DND-41 (cell line): ENCODE measurements around the gene RFFL.

ENCODE experiments used
- ATAC-seq: fragments of 200-7000 bp; cut with Tn5 transposase; 3 replicates; pipeline ENCODE4 v1.9.1; 2021; ENCODE audit warnings: low read depth; ENCODE audit not compliant: insufficient read depth
- DNase-seq: peaks from one replicate; pipeline ENCODE4 v3.0.0-alpha.2; 2020
- H2AFZ ChIP-seq: 2 replicates; pipeline ENCODE4 v1.6.0; 2012; ENCODE audit warnings: low read depth, low read length
- H3K27ac ChIP-seq: 2 replicates; pipeline ENCODE4 v1.5.1; 2012; ENCODE audit warnings: low read length, inconsistent platforms
- H3K27me3 ChIP-seq: fragments of 200-600 bp; sonication (generic); 2 replicates; pipeline ENCODE4 v1.6.0; 2012; ENCODE audit warnings: low read length, mild to moderate bottlenecking, inconsistent platforms; ENCODE audit not compliant: insufficient read depth, poor library complexity
- H3K36me3 ChIP-seq: 2 replicates; pipeline ENCODE4 v1.5.1; 2012; ENCODE audit warnings: low read length, inconsistent platforms; ENCODE audit not compliant: insufficient read depth
- H3K4me1 ChIP-seq: 2 replicates; pipeline ENCODE4 v1.5.1; 2012; ENCODE audit warnings: mild to moderate bottlenecking, low read length; ENCODE audit not compliant: insufficient read depth
- H3K4me2 ChIP-seq: 2 replicates; pipeline ENCODE4 v1.6.0; 2012; ENCODE audit warnings: mild to moderate bottlenecking, moderate library complexity, low read length, inconsistent platforms; ENCODE audit not compliant: insufficient read depth
- H3K4me3 ChIP-seq, 2 experiments: fragments of 200-600 bp in 1 of 2; shearing (Covaris generic) in 1 of 2; 2 replicates each; pipeline ENCODE4 v1.5.1; 2012 to 2016; ENCODE audit warnings: inconsistent platforms in 2 of 2, low read length in 2 of 2, mild to moderate bottlenecking in 2 of 2, low read depth in 1 of 2, moderate library complexity in 1 of 2
- H3K79me2 ChIP-seq: 2 replicates; pipeline ENCODE4 v1.6.0; 2012; ENCODE audit warnings: low read length, inconsistent platforms; ENCODE audit not compliant: insufficient read depth
- H3K9ac ChIP-seq: 2 replicates; pipeline ENCODE4 v1.6.0; 2012; ENCODE audit warnings: low read depth, mild to moderate bottlenecking, inconsistent platforms, low read length, moderate library complexity
- H3K9me3 ChIP-seq: 2 replicates; pipeline ENCODE4 v1.5.1; 2012; ENCODE audit warnings: low read length, moderate library complexity, mild to moderate bottlenecking, inconsistent platforms; ENCODE audit not compliant: insufficient read depth, severe bottlenecking
- H4K20me1 ChIP-seq: 2 replicates; pipeline ENCODE4 v1.6.0; 2012; ENCODE audit warnings: low read length; ENCODE audit not compliant: insufficient read depth
- CTCF ChIP-seq: IDR thresholded peaks from 2 replicates; pipeline ENCODE4 v1.5.1; 2012; ENCODE audit warnings: borderline replicate concordance, low read length, moderate library complexity, mild to moderate bottlenecking; ENCODE audit not compliant: poor library complexity, severe bottlenecking; ENCODE audit errors: extremely low read depth
- EZH2 ChIP-seq: IDR thresholded peaks from 3 replicates; pipeline ENCODE4 v1.6.1; 2012; ENCODE audit warnings: borderline replicate concordance, low read depth, mild to moderate bottlenecking, moderate library complexity, low read length, inconsistent platforms; ENCODE audit not compliant: severe bottlenecking

Gene RFFL

GRCh38 chr17:35082073-35082657 lies 18.7 kb upstream of the RFFL start:
- Histone ChIP-seq H3K79me2 (peaks cover 24% of the 10 kb centered on the region), H3K9me3 (no peaks in the 10 kb centered on the region), H2AFZ (no peak overlapping the region), H3K4me2 (no peak overlapping the region), H3K9ac (no peak overlapping the region), H3K27me3 (no peaks in the 10 kb centered on the region), H3K36me3 (no peaks in the 10 kb centered on the region), H3K4me1 (peaks cover 11% of the 10 kb centered on the region), H3K4me3 (no peak overlapping the region), H3K27ac (no peak overlapping the region), H4K20me1 (no peaks in the 10 kb centered on the region)
- no peak for TF ChIP-seq CTCF
- no peak for TF ChIP-seq EZH2
- DNase-seq (no peak), ATAC-seq (no peak)

GRCh38 chr17:35081638-35082037 lies 18.1 kb upstream of the RFFL start:
- Histone ChIP-seq H3K36me3 (no peaks in the 10 kb centered on the region), H3K27me3 (no peaks in the 10 kb centered on the region), H3K4me3 (no peak overlapping the region), H4K20me1 (no peaks in the 10 kb centered on the region), H3K4me2 (no peak overlapping the region), H2AFZ (no peak overlapping the region), H3K4me1 (peaks cover 6% of the 10 kb centered on the region), H3K27ac (no peak overlapping the region), H3K79me2 (peaks cover 19% of the 10 kb centered on the region), H3K9me3 (no peaks in the 10 kb centered on the region), H3K9ac (no peak overlapping the region)
- ATAC-seq (no peak), DNase-seq (no peak)
- TF ChIP-seq CTCF (no peak), EZH2 (no peak)

- TF ChIP-seq EZH2 = no peak
- no peak for TF ChIP-seq CTCF
- no peaks in the 10 kb centered on the region for H3K9me3 ChIP-seq
- no peak overlapping the region for H3K4me2 ChIP-seq
- H3K4me1 ChIP-seq = peaks cover 6% of the 10 kb centered on the region
- no peak overlapping the region for H2AFZ ChIP-seq
- no peak for ATAC-seq
- no peaks in the 10 kb centered on the region for H3K36me3 ChIP-seq
- peak overlapping the region; percentile 24; the same call in 1 of the 2 replicates for H3K27ac ChIP-seq
- no peak overlapping the region for H3K9ac ChIP-seq
- peaks cover 11% of the 10 kb centered on the region for H3K79me2 ChIP-seq
- H3K27me3 ChIP-seq = no peaks in the 10 kb centered on the region
- no peaks in the 10 kb centered on the region for H4K20me1 ChIP-seq
- H3K4me3 ChIP-seq = no peak overlapping the region
- DNase-seq = no peak
Observed at GRCh38 chr17:35080536-35080935, 17.0 kb upstream of the RFFL start.
